HG03095 (cell line): ENCODE data around the gene MAGEF1.

Experiments
- ATAC-seq: cut with Tn5 transposase; IDR thresholded peaks from one replicate; pipeline ENCODE4 v1.9.1; 2021; ENCODE audit warnings: moderate library complexity; ENCODE audit not compliant: unreplicated experiment

Gene MAGEF1

GRCh38 chr3:184693011-184693975 lies 18.6 kb downstream of the MAGEF1 start:
- no peak for ATAC-seq

- ATAC-seq, result no peak
These were observed 20.2 kb downstream of the MAGEF1 start for GRCh38 chr3:184691397-184692231.

- ATAC-seq, result no peak
These were observed 21.5 kb downstream of the MAGEF1 start for GRCh38 chr3:184690192-184690883.

- no peak for ATAC-seq
These were observed 23.0 kb downstream of the MAGEF1 start for GRCh38 chr3:184688882-184689271.

GRCh38 chr3:184688251-184688881 lies 23.5 kb downstream of the MAGEF1 start:
- ATAC-seq, result no peak

- no peak for ATAC-seq
These were observed 24.4 kb downstream of the MAGEF1 start for GRCh38 chr3:184687363-184688015.

- no peak for ATAC-seq
These were observed 26.2 kb downstream of the MAGEF1 start for GRCh38 chr3:184685646-184686045.

- no peak for ATAC-seq
These were observed 26.8 kb downstream of the MAGEF1 start for GRCh38 chr3:184685055-184685454.

- ATAC-seq, result no peak
These were observed 27.8 kb downstream of the MAGEF1 start for GRCh38 chr3:184683900-184684560.

GRCh38 chr3:184683234-184683633 lies 28.6 kb downstream of the MAGEF1 start:
- no peak for ATAC-seq

GRCh38 chr3:184682671-184683070 lies 29.2 kb downstream of the MAGEF1 start:
- no peak for ATAC-seq

GRCh38 chr3:184680385-184681345 lies 31.2 kb downstream of the MAGEF1 start:
- no peak for ATAC-seq

GRCh38 chr3:184679056-184679816 lies 32.6 kb downstream of the MAGEF1 start:
- no peak for ATAC-seq

- no peak for ATAC-seq
These were observed 33.4 kb downstream of the MAGEF1 start for GRCh38 chr3:184678317-184679055.

- ATAC-seq, result no peak
These were observed 34.2 kb downstream of the MAGEF1 start for GRCh38 chr3:184677344-184678316.

GRCh38 chr3:184676927-184677326 lies 34.9 kb downstream of the MAGEF1 start:
- no peak for ATAC-seq
